HG03432 (cell line): ENCODE measurements around the gene NAA80.

Source experiments
- ATAC-seq: cut with Tn5 transposase; IDR thresholded peaks from one replicate; pipeline ENCODE4 v1.9.1; 2021; ENCODE audit warnings: mild to moderate bottlenecking, moderate library complexity; ENCODE audit not compliant: unreplicated experiment

Gene NAA80

DNA sequence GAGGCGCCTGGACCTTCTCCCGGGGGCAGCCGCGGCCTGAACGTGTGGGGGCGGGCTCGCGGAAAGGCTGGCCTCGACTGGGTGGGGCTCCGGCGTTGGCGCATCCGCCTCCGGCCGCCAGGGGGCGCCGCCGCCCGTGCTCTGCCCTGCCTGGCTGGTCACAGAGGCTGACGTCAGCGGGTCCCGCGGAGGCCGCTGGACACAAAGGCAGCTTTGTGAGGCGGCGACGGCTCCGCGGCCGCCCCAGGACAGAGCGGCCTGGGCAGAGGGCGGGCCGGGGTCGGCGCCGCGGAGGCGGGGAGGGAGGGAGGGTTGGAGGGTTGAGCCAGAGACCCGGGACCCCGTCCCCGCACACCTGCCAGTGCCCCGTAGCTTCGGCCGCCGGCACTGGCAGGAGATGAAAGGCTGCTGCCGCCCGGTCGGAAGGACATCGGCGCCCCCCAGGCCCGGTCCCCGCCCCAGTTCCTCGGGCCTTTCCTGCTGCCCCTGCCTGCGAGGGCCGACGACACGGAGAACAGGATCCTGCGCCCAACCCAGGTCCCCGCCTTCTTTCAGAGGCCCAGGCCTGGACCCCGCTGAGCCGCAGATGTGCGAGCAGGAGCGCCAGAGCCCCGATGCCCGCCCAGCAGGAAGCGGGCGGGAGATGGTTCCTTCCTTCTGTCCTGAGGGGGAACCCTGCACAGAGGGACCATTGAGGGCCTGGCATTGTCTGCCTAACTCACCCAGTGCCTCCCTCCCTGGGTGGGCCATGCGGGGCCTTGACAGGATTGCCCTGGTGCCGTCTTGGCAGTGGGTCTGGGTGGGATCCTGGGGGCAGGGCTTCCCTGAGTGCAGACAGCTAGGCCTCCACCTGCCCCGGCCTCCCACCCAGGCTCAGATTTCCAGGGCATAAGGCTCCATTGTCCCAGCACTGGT is 38.9 kb downstream of the NAA80 start:
- peak; percentile 90 for ATAC-seq

DNA sequence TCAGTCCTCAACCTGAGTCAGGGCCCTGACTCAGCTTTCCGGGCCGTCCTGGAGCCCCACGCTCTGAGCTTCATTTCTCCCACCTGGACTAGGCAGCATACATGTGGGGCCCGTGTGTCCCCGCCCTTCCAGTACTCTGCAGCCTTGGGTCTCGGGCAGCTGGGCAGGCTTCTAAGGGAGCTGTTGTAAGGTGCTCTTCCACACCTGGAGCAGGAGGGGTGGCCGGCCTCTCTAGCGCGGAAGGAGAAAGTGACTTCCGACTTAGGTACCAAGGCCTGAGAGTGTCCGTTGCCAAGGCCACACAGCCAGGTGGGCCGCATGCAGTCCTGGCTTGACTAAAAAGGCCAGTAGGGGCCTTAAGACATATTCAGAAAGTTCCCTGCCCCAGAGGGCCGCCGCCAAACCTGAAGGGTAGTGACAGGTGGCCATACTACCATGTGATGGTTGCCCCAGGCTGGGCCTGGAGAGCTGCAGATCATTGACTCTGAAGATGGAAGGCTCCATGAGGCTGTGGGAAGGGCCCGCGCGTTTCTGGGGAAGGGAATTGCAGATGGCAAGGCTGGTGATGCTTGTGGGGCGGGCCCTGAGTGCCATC is 39.7 kb downstream of the NAA80 start:
- ATAC-seq = peak; percentile 9

DNA sequence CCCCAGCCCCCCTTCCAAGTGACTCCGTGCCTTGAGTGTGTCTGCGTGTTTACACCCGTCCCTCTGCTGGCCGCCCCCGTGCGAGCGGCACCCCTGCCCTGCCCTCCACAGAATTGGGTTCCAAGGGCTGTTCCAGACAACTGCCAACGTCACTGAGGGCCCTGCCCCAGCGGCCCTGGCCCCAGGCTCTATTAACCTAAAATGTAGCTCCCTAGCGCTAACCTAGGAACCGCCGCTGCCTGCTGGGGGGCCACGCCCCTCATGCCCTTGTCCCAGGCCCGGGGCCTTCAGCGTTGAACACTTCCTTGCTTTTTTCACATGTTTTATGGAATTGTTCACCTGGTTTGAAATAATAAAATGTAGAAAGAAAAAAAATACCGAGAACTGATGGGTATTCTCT is 40.2 kb downstream of the NAA80 start:
- no peak for ATAC-seq

DNA sequence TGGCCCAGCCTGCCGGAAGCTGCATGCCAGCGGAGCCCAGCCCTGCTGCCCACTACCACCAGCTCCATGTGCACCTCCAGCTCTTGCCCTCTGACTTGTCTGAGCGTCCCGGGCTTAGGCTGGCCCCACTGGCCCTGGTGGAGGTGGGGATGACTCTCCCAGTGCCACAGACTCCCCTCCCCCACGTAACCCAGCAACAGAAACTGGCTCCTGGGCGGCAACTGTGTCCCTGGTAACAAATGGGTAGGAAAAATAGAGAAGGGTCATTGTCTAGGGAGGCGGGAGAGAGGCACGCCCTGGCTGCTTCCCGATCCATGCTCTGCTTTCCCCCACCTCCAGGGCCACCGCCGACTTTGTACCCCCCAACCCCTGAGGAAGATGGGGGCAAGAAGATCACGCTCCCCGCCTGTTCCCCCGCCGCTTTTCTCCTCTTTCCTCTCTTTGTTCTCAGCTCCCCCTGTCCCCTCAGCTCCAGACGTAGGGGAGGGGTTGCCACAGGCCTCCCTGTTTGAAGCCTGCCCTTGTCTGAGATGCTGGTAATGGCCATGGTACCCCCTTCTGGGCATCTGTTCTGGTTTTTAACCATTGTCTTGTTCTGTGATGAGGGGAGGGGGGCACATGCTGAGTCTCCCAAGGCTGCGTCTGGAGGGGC is 41.0 kb downstream of the NAA80 start:
- no peak for ATAC-seq

DNA sequence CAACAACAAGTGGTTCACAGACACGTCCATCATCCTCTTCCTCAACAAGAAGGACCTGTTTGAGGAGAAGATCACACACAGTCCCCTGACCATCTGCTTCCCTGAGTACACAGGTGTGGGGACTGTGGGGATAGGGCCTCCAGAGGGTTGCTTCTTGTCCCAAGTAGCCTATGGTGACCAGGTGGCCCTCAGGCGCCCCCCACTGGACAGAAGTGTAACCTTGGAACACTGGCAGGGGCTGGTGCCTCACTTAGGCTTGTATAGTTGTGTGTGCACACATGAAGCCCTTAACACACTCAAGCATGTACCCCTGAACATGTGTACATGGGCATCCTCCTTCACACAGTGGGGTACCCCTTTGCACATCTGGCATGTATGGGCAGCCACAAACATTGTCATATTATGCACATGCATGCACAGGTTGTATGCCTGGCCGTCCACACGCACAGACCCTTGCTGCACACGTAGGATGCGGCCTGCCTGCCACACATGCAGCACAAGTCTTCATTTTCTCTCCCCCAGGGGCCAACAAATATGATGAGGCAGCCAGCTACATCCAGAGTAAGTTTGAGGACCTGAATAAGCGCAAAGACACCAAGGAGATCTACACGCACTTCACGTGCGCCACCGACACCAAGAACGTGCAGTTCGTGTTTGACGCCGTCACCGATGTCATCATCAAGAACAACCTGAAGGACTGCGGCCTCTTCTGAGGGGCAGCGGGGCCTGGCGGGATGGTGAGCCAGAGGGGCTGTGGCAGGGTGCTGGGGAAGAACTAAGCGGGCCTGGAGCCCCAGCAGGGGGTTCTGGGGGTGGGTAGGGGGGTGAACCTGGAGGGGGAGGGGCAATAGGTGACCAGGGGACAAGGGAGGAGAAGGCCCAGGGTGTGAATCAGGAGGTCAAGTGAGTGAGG is 42.0 kb downstream of the NAA80 start:
- ATAC-seq = no peak

DNA sequence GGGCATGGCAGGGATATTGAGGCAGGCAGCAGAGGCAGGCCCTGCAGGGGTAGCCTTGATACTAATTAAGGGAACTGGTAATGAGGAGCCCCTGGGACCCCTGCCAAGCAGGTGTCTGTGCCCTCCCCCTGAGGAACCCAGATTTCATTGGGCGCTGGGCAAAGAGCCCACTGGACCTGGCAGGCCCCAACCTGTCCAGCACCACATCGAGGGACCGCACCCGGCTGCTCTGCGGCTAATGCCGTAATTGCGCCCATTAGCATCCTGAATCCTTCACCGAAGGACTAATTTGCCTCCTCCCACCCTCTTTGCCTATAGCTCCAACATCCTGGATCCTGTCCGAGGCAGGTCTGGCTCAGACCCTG is 44.0 kb downstream of the NAA80 start:
- ATAC-seq = no peak

DNA sequence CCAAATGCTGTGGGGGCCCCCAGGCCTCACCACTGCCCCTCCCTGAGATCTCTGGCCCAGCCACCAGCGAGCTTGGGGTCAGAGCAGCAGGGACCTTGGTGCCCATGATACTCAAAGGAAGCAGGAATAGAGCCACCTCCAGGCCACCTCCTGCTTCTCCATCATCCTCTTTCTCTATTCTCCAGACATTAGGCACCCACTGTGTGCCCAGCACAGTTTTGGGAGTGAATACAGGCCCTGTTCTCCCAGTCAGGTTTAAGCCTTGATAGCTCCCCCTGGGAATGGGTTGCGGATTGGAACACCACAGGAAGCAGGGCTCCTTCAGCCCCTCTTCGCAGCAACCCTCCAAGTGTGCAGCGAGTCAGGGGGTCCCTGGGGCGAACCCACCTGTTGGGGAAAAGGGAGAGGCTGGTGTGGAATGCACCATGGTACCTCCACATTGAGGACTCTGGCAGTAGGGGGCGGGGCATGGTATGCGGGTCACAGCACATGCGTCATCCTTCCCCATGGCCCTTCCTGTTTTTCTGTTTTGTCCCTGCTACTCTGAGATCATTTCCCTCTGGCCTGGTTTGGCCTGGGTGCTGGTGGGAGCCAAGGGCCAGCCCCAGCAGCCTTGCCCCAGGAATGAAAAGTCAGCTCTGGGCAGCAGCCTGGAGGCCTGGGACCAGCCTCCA is 44.5 kb downstream of the NAA80 start:
- ATAC-seq = no peak

DNA sequence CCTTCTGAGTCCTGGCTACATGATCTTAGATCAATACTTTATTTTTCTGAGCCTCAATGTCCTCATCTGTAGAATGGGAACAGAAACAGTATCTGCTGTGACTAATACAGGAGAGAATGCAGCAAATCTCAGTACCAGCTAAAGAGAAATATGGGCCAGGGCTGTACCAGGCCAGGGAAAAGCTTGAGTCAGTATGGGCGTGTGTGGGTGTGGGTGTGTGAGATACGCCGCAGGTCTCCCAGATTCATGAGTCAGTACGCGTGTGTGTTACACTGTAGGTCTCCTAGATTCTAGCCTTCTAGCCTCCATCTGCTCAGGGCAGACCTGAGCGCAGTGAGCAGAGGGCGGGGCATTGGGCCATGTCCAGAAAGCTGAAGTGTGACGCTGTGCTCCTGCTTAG is 48.0 kb downstream of the NAA80 start:
- no peak for ATAC-seq

DNA sequence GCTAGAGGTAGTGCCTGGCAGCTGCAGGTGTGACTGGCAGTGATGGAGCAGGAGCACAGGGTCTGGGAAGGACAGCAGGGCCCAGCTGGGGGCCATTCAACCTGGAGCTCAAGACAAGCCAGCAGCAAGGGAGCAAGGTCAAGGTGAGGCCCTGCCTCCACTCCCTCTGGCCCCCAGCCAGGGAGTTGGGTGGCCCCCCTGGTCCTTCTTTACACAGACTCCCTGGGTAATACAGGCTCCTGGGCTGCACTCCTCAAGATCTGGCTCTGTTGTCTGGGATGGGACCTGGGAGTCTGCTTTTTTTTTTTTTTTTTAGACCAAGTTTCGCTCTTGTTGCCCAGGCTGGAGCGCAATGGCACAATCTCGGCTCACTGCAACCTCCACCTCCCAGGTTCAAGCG is 48.7 kb downstream of the NAA80 start:
- ATAC-seq = no peak

DNA sequence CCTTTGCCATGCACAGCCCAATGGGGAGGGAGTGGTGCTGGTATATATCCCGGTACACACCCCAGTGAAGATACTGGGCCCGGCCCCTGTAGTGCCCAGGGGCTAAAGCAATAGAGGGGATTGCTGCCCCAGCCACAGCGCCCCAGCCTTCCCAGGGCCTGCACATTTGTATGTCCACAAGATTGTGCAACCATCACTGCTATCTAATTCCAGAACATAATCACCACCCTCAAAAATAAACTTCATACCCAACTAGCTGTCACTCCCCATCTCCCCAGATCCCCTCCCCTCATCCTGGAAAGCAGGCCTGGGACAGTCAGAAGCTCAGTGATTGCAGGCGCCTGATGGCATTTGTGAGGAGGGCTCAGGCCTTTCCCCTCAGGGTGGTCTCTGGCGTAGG is 49.7 kb downstream of the NAA80 start:
- no peak for ATAC-seq

DNA sequence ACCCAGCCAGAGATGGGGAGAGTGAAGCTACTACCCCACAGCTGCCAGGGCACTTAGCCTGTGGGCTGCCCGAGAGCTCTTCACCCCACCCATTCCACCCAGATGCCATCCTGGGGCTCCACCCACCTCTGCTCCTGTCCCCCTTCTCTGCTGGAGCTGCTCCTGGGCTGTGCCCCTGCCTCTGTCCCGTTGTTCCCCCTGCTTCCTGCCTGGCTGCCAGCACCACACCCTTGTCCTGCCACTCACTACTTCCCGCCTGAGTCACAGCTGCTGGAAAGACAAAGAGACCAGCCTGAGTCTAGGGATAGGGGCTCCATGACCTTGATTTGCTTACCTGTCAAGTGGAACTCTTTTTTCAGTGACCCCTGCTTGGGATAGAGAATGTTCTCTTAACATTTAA is 50.8 kb downstream of the NAA80 start:
- ATAC-seq = no peak

DNA sequence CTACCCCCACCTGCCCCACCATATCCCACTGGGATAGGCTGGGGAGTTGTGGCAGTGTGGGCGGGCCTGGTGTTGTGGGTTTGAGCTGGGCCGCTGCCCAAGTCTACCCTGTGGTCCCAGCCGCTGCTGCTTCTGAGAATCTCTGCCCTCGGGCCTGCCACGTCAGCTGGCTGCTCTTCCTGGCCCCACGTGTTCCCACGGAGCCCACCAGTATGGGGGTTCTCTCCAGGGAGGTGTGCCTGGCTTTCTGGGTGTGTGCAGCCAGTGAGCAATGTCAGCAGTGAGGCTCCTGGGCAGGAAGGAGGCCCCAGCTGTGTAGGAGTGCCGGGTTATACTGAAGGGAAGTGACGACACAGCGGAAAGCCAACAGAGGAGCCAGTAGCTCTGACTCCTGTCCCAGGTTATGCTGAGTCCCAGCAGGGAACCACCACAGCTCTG is 52.7 kb downstream of the NAA80 start:
- ATAC-seq = peak; percentile 49
